PC-9 (cell line): ENCODE results near the gene JDP2.

Experiments
- CTCF ChIP-seq: fragments of 200-600 bp; sonication (generic); conservative IDR thresholded peaks from 2 replicates; pipeline ENCODE4 v1.6.1; 2017; ENCODE audit warnings: mixed run types, antibody characterized with exemption, mild to moderate bottlenecking, moderate library complexity
- EZH2 ChIP-seq: fragments of 200-600 bp; sonication (generic); IDR thresholded peaks from 2 replicates; pipeline ENCODE4 v1.8.0; 2017; ENCODE audit warnings: antibody characterized with exemption, low read depth

GRCh38 chr14:75450381-75451276, 22.8 kb downstream of the JDP2 start:
- 0 out of 2 replicates have a peak, but pooled peaks have one; percentile 0 for TF ChIP-seq CTCF
- no peak for TF ChIP-seq EZH2
